ENCODE measurements around the gene UCP3. TPM values are rescaled to one million over a fixed set of nuclear protein-coding genes. Genes with fewer than 3 reads are reported as not detected.
A peak's percentile ranks its signal among the peaks of the same experiment; 100 is the strongest.

Gene UCP3
- total and polyA plus RNA-seq, 10 of the 15 experiments (the other 5 are each of a cell fraction or from before 2014, with no cell fraction given), result 0.02 to 1.9 (median 0.94) TPM

GRCh38 chr11:73991471-73992006 is 17.3 kb downstream of the UCP3 start (continued):
- no peak for TF ChIP-seq RCOR1 (conservative IDR thresholded peaks at IDR 0.05; ENCODE audit: low read depth, low read length)
- peak; percentile 49 for TF ChIP-seq SKIL (IDR thresholded peaks at IDR 0.05; ENCODE audit: low read depth, poor library complexity, severe bottlenecking)
- 0 out of 2 replicates have a peak, but pooled peaks have one; percentile 12 for TF ChIP-seq NR2F1 (conservative IDR thresholded peaks at IDR 0.05)
- TF ChIP-seq MEF2B (IDR thresholded peaks at IDR 0.05; ENCODE audit: partially characterized antibody, poor library complexity, severe bottlenecking), result peak; percentile 77

- SMC1A ChIA-PET (ENCODE audit: uncharacterized antibody, unreplicated experiment), result interaction anchor here (1.1 to 3.9 kb wide), 4 partner anchors 11 to 32 kb away, joined by 3 to 38 read pairs (median 12); no protein-coding TSS in a partner anchor
- Histone ChIP-seq H3K4me3 (no peak overlapping the region), H3K4me1 (ENCODE audit: control insufficient read depth, insufficient read depth, low read length) (peaks cover 40% of the 10 kb centered on the region), H3K27me3 (replicated peaks in 1 of 2; ENCODE audit: control insufficient read depth in 2 of 2, insufficient read depth in 2 of 2, low read length in 1 of 2) (no peaks in the 10 kb centered on the region), H3K27ac (ENCODE audit: control insufficient read depth, insufficient read depth) (0 out of 2 replicates have a peak overlapping the region, but pooled peaks have one; percentile 29), H3K4me2 (ENCODE audit: control insufficient read depth, insufficient read depth) (no peak overlapping the region), H3K9ac (ENCODE audit: control insufficient read depth, insufficient read depth, low read length) (no peak overlapping the region), H3K36me3 (ENCODE audit: control insufficient read depth in 2 of 2, insufficient read depth in 2 of 2, low read length in 1 of 2) (no peaks in the 10 kb centered on the region), H3K9me3 (replicated peaks; ENCODE audit: control insufficient read depth, insufficient read depth, low read length) (no peaks in the 10 kb centered on the region), H2AFZ (ENCODE audit: control insufficient read depth, low read depth, low read length) (peak overlapping the region; percentile 11; the same call in 1 of the 2 replicates), H4K20me1 (ENCODE audit: control insufficient read depth, insufficient read depth) (no peaks in the 10 kb centered on the region), H3K79me2 (ENCODE audit: control insufficient read depth, insufficient read depth, low read length) (no peaks in the 10 kb centered on the region)
- CTCF ChIA-PET, result interaction anchor here (1.0 to 1.6 kb wide), 4 partner anchors 11 to 23 kb away, joined by 3 to 9 read pairs (median 4); no protein-coding TSS in a partner anchor
- RAD21 ChIA-PET (ENCODE audit: unreplicated experiment), result interaction anchor here (1.5 to 4.1 kb wide), 3 partner anchors 10 to 30 kb away, joined by 4 to 47 read pairs (median 7); partner anchors contain the start of gene UCP2
- no peak for DNase-seq (ENCODE audit: low read depth, low spot score)
- no TSS peak for BruUV-seq (replicated peaks)
- ATAC-seq, result no peak
- in situ Hi-C loops (cut with MboI) (no loop called here), intact Hi-C loops (cut with micrococcal nuclease; ENCODE audit: unreplicated experiment) (loop anchor here (10.0 kb wide), 1 partner anchor 1824 kb away; the partner anchor contains the start of gene UVRAG)
- WGBS (ENCODE audit: insufficient coverage, insufficient replicate concordance, low lambda C conversion rate, missing lambda C conversion rate), result 22% methylated on average over 2 of the region's 2 CpGs
- FAIRE-seq, result no peak
- POLR2A ChIA-PET, result interaction anchor here (3.5 kb wide), 1 partner anchor 10 kb away, joined by 41 read pairs; the partner anchor contains the start of gene UCP2
- no peak for TF ChIP-seq NR2C2 (IDR thresholded peaks at IDR 0.05; ENCODE audit: borderline replicate concordance, control insufficient read depth, insufficient read length, low read depth)
- no peak for TF ChIP-seq HDAC6 (IDR thresholded peaks at IDR 0.05; ENCODE audit: unreplicated experiment)
- TF ChIP-seq SREBF2 (IDR thresholded peaks at IDR 0.05; ENCODE audit: low read length), result no peak
- TF ChIP-seq MYC (IDR thresholded peaks at IDR 0.05; ENCODE audit: insufficient read depth, insufficient read length, insufficient replicate concordance, low read length, severe bottlenecking), result no peak
- no peak for TF ChIP-seq ZSCAN29 (IDR thresholded peaks at IDR 0.05)
- TF ChIP-seq ZNF217 (IDR thresholded peaks at IDR 0.05), result no peak
- no peak for TF ChIP-seq CEBPB (IDR thresholded peaks at IDR 0.05; ENCODE audit: borderline replicate concordance in 1 of 2, low read depth in 2 of 2, low read length in 2 of 2)
- no peak for TF ChIP-seq CBX5 (IDR thresholded peaks at IDR 0.05; ENCODE audit: low read depth)
- TF ChIP-seq NRF1 (conservative IDR thresholded peaks at IDR 0.05; ENCODE audit: low read depth, low read length), result no peak
- TF ChIP-seq SPI1 (IDR thresholded peaks at IDR 0.05; ENCODE audit: borderline replicate concordance, insufficient read depth, low read depth, low read length), result no peak
- no peak for TF ChIP-seq REST (IDR thresholded peaks at IDR 0.05; ENCODE audit: low read depth, low read length)
Measured at GRCh38 chr11:73990730-73991129, 18.2 kb downstream of the UCP3 start.

Data from GM12878 (cell line).